KMS-11 (cell line): ENCODE data around the gene NSG2.

Experiments
- H2AFZ ChIP-seq: fragments of 200-600 bp; sonication (generic); 2 replicates; pipeline ENCODE4 v1.6.1; 2016; ENCODE audit warnings: antibody characterized with exemption, mixed run types, low read depth
- H3K27ac ChIP-seq: fragments of 200-600 bp; sonication (generic); 2 replicates; pipeline ENCODE4 v1.6.1; 2016; ENCODE audit warnings: mild to moderate bottlenecking, mixed run types
- H3K27me3 ChIP-seq: fragments of 200-600 bp; sonication (generic); 2 replicates; pipeline ENCODE4 v1.6.1; 2017; ENCODE audit warnings: mild to moderate bottlenecking, low read depth, mixed run types, moderate library complexity; ENCODE audit not compliant: insufficient read depth
- H3K36me3 ChIP-seq: fragments of 200-600 bp; sonication (generic); 2 replicates; pipeline ENCODE4 v1.6.1; 2017; ENCODE audit warnings: mild to moderate bottlenecking, mixed run types; ENCODE audit not compliant: insufficient read depth
- H3K4me1 ChIP-seq: fragments of 200-600 bp; sonication (generic); 2 replicates; pipeline ENCODE4 v1.6.1; 2016; ENCODE audit warnings: mild to moderate bottlenecking, low read depth, mixed run types; ENCODE audit not compliant: poor library complexity, severe bottlenecking
- H3K4me2 ChIP-seq: fragments of 200-600 bp; sonication (generic); 2 replicates; pipeline ENCODE4 v1.7.0; 2016; ENCODE audit warnings: mild to moderate bottlenecking, mixed run types
- H3K4me3 ChIP-seq: fragments of 200-600 bp; sonication (generic); IDR thresholded peaks from 2 replicates; pipeline ENCODE4 v1.6.1; 2017; ENCODE audit warnings: low read depth, low read length, mixed read lengths; ENCODE audit not compliant: insufficient read depth
- H3K79me2 ChIP-seq: fragments of 200-600 bp; sonication (generic); 2 replicates; pipeline ENCODE4 v1.6.1; 2016; ENCODE audit warnings: low read depth, mixed run types; ENCODE audit not compliant: insufficient read depth
- H3K9ac ChIP-seq: fragments of 200-600 bp; sonication (generic); 2 replicates; pipeline ENCODE4 v1.6.1; 2016; ENCODE audit warnings: mild to moderate bottlenecking, mixed run types
- H4K20me1 ChIP-seq: fragments of 200-600 bp; sonication (generic); 2 replicates; pipeline ENCODE4 v1.6.1; 2016; ENCODE audit warnings: mild to moderate bottlenecking, mixed run types; ENCODE audit not compliant: insufficient read depth
- TF ChIP-seq, protein P1 (sequence below): fragments of 200-600 bp; sonication (generic); conservative IDR thresholded peaks from 2 replicates; pipeline ENCODE4 v1.6.1; 2017; ENCODE audit warnings: low read depth, mild to moderate bottlenecking, antibody characterized with exemption, low read length, moderate library complexity, mixed read lengths

Gene NSG2

DNA sequence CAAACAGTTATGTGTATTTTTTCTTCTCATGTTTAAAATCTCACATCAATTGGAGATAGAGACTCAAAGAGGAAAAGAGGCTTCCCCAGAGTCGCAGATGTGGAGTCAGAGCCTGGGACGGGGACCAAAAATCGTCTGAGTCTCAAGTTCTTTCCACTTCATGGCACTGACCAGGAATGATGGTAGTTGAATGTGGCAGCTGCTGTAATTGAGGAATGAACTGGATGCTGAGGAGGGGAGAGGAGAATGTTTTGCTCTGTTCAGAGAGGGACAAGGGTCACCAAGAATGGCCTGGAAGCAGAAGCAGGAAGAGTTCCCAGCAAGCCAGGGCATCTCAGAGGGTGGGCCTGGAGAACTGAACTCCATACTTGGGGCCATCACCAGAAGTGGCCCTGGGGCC lies 103.9 kb downstream of the NSG2 start:
- Histone ChIP-seq H3K36me3 (no peaks in the 10 kb centered on the region), H3K4me2 (no peak overlapping the region), H3K4me1 (no peaks in the 10 kb centered on the region), H3K27me3 (no peaks in the 10 kb centered on the region), H2AFZ (no peak overlapping the region), H3K27ac (no peak overlapping the region), H3K79me2 (no peaks in the 10 kb centered on the region), H4K20me1 (no peaks in the 10 kb centered on the region), H3K4me3 (no peak overlapping the region), H3K9ac (no peak overlapping the region)
- TF ChIP-seq, protein P1, sequence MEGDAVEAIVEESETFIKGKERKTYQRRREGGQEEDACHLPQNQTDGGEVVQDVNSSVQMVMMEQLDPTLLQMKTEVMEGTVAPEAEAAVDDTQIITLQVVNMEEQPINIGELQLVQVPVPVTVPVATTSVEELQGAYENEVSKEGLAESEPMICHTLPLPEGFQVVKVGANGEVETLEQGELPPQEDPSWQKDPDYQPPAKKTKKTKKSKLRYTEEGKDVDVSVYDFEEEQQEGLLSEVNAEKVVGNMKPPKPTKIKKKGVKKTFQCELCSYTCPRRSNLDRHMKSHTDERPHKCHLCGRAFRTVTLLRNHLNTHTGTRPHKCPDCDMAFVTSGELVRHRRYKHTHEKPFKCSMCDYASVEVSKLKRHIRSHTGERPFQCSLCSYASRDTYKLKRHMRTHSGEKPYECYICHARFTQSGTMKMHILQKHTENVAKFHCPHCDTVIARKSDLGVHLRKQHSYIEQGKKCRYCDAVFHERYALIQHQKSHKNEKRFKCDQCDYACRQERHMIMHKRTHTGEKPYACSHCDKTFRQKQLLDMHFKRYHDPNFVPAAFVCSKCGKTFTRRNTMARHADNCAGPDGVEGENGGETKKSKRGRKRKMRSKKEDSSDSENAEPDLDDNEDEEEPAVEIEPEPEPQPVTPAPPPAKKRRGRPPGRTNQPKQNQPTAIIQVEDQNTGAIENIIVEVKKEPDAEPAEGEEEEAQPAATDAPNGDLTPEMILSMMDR = no peak

DNA sequence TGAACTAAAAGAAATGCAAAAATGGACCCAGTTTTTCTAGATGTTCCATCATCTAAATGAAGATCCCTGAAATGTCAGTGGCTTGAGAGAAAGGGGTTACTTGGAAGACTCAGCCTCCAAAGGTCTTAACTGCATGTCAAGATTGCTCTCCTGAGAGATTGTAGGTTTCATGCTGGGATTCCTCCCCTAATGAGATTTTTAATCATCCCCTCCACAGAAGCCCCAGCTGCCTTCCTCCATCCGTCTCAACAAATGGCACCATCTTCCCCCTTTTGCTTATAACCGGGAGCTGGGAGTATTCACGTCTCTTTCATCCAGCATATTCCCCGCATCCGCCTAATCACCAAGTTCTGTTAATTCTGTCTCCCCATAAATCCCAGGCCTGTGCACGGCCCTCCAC lies 104.5 kb downstream of the NSG2 start:
- Histone ChIP-seq H3K27me3 (no peaks in the 10 kb centered on the region), H4K20me1 (no peaks in the 10 kb centered on the region), H3K79me2 (no peaks in the 10 kb centered on the region), H3K36me3 (no peaks in the 10 kb centered on the region), H3K9ac (no peak overlapping the region), H2AFZ (no peak overlapping the region), H3K27ac (no peak overlapping the region), H3K4me1 (no peaks in the 10 kb centered on the region), H3K4me2 (no peak overlapping the region), H3K4me3 (no peak overlapping the region)
- TF ChIP-seq, protein P1 = no peak

DNA sequence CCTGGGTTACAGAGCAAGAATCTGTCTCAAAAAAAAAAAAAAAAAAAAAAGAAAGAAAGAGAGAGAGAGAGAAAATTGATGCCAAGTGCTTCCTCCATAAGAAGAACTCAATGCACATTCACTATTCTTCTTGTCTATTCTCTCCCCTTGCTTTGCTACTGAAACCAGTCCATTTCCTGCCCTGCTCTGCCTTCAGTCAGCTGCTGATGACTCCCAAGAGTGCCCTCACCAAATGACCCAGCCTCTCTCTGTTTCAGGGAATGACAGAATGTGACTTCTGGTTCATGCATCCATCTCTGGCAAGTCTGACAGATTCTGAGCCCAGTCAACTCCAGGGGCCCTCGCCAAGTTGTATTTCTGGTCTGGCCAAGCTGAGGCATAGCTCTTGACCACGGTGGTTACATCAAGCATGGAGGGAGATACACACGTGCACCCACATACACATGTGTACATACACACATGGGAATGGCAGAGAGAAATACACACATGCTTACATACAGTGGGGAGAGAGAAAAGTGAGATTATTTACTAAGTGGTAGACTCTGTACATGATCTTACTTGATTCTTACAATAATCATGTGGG lies 106.2 kb downstream of the NSG2 start:
- TF ChIP-seq, protein P1 = no peak

DNA sequence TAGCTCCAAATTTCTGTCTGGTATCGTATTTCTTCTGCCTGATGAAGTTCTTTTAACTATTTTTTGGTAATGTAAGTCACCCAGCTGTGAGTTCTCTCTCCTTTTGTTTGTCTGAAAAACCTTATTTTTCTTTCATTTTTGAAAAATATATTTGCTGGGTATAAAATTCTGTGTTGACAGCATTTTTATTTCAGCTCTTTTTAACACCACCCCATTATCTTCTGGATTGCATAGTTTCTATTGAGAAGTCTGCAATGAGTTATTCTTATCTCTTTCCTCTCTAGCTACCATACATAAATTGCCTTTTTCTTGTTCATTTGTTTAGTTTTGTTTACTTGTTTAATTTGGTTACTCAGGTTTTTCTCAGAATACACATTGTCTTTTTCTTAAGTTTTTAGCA lies 109.1 kb downstream of the NSG2 start:
- Histone ChIP-seq H3K4me2 (no peak overlapping the region), H3K27ac (no peak overlapping the region), H2AFZ (no peak overlapping the region), H3K36me3 (no peaks in the 10 kb centered on the region), H3K4me3 (no peak overlapping the region), H3K27me3 (no peaks in the 10 kb centered on the region), H3K79me2 (no peaks in the 10 kb centered on the region), H4K20me1 (no peaks in the 10 kb centered on the region), H3K4me1 (no peaks in the 10 kb centered on the region), H3K9ac (no peak overlapping the region)
- TF ChIP-seq, protein P1 = no peak

More for the DNA sequence above, 106.2 kb downstream of the NSG2 start:
- Histone ChIP-seq H3K79me2 (no peaks in the 10 kb centered on the region), H3K36me3 (no peaks in the 10 kb centered on the region), H3K27ac (no peak overlapping the region), H4K20me1 (no peaks in the 10 kb centered on the region), H2AFZ (no peak overlapping the region), H3K9ac (no peak overlapping the region), H3K4me1 (no peaks in the 10 kb centered on the region), H3K27me3 (no peaks in the 10 kb centered on the region), H3K4me2 (no peak overlapping the region), H3K4me3 (no peak overlapping the region)
